ENCODE measurements around the gene MEGF11.

Gene MEGF11

DNA sequence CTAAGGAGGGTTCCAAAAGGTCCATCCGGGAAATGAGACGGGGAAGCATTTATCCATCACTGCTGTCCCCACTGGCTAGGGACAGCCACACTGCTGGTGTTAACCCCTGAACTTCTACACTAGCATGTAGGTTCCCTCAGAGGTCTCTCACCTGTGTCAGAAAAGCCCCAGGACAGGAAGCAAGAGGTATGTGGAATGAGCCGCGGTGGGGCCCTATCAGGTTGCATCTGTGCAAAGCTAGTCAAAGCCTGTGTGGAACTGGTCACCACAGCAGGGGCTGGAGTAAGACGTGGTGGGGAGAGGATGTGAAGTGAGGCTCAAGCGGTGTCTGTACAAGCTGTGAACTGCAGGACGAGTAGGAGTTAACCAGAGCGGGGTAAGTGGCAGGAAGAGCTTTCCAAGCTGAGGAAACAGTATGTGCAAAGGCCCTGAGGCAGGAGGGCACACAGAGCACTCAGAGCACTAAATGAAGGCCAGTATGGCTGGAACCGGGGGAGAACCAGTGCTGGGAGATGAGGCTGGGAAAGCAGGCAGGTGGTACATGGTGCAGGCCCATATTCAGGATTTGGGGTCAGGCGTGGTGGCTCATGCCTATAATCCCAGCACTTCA is 57.8 kb downstream of the MEGF11 start:
- no peak overlapping the region for H3K4me3 ChIP-seq (ENCODE audit: low read depth, low read length)
- TF ChIP-seq, protein P1, sequence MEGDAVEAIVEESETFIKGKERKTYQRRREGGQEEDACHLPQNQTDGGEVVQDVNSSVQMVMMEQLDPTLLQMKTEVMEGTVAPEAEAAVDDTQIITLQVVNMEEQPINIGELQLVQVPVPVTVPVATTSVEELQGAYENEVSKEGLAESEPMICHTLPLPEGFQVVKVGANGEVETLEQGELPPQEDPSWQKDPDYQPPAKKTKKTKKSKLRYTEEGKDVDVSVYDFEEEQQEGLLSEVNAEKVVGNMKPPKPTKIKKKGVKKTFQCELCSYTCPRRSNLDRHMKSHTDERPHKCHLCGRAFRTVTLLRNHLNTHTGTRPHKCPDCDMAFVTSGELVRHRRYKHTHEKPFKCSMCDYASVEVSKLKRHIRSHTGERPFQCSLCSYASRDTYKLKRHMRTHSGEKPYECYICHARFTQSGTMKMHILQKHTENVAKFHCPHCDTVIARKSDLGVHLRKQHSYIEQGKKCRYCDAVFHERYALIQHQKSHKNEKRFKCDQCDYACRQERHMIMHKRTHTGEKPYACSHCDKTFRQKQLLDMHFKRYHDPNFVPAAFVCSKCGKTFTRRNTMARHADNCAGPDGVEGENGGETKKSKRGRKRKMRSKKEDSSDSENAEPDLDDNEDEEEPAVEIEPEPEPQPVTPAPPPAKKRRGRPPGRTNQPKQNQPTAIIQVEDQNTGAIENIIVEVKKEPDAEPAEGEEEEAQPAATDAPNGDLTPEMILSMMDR (conservative IDR thresholded peaks at IDR 0.05; ENCODE audit: low read depth, low read length): no peak
- no peak for DNase-seq (ENCODE audit: low read depth)

- no peak overlapping the region for H3K4me3 ChIP-seq (ENCODE audit: low read depth, low read length)
- DNase-seq (ENCODE audit: low read depth): peak; percentile 10
- TF ChIP-seq, protein P1 (conservative IDR thresholded peaks at IDR 0.05; ENCODE audit: low read depth, low read length): no peak
Observed at GRCh38 chr15:66193066-66193465, 60.5 kb downstream of the MEGF11 start.

DNA sequence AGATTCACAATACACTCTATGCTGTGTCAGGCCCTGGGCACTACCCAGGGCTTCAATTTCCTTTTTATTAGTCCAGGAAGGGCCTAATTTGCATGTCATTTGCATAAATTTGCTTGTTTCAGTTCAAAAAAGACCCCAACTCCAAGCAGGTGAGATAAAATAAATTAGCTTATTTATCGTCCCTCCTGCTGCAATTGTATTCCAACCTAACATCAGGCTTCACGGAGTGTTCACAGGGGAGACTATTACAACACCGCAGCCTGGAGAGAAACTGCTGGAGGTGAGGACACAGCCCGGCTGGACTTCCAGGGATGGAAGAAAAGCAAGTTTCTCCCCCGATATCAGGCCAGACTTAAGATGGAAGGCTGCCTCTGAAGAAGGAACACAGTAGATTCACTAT is 62.8 kb downstream of the MEGF11 start:
- H3K4me3 ChIP-seq (ENCODE audit: low read depth, low read length): no peak overlapping the region

GRCh38 chr15:66189291-66189690 is 64.3 kb downstream of the MEGF11 start:
- no peak for DNase-seq (ENCODE audit: low read depth)
- H3K4me3 ChIP-seq (ENCODE audit: low read depth, low read length): no peak overlapping the region
- TF ChIP-seq, protein P1 (conservative IDR thresholded peaks at IDR 0.05; ENCODE audit: low read depth, low read length): no peak

More for the DNA sequence above, 62.8 kb downstream of the MEGF11 start:
- TF ChIP-seq, protein P1 (conservative IDR thresholded peaks at IDR 0.05; ENCODE audit: low read depth, low read length): no peak
- no peak for DNase-seq (ENCODE audit: low read depth)

DNA sequence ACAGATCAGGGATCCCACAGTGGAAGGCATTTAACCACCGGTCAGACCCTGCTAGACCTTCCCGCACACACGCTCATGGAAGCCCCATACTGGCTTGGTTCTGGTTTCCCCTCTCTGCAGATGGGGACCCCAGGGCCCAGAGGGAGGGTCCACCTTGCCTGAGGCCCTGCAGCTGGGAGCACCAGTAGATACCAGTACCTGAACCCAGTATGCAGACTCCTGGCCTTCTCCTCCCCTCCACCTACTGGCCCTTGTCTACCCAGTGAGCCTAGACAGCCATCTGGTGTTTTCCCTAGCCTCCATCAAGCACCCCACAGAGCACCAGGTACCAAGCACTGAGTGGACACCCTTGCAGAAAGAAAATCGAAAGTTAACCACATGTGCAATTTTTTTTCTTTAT is 65.1 kb downstream of the MEGF11 start:
- no peak for DNase-seq (ENCODE audit: low read depth)
- TF ChIP-seq, protein P1 (conservative IDR thresholded peaks at IDR 0.05; ENCODE audit: low read depth, low read length): no peak
- H3K4me3 ChIP-seq (ENCODE audit: low read depth, low read length): no peak overlapping the region

DNA sequence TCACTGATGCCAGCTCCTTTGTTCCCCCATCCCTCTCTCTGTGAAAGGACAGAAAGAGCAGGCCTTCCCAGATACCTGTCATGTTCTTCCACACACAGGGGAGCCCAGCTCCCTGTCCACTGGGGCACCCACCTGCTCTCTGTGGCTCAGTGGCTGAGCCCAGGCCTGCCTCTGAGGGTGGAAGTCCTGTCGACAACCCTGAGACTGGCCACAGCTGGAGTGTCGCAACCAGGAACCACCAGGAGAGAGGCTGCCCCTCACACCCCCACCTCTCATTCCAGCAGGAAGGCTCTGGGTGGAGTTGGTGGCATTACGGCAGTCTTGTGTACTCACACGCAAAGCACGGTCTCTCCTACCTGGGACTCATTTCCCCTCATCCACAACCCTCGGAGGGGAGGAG is 66.3 kb downstream of the MEGF11 start:
- H3K4me3 ChIP-seq (ENCODE audit: low read depth, low read length): no peak overlapping the region
- TF ChIP-seq, protein P1 (conservative IDR thresholded peaks at IDR 0.05; ENCODE audit: low read depth, low read length): no peak
- no peak for DNase-seq (ENCODE audit: low read depth)

Data from choroid plexus epithelial cell (primary cell).